22Rv1 (cell line): ENCODE measurements around the gene VIPR1.

ENCODE experiments used
- ZFX ChIP-seq: fragments of 450-650 bp; IDR thresholded peaks from 2 replicates; pipeline ENCODE4 v1.6.1; 2017; ENCODE audit warnings: antibody characterized with exemption, borderline replicate concordance
- TF ChIP-seq, protein P1 (sequence below): fragments of 450-650 bp; IDR thresholded peaks from 2 replicates; pipeline ENCODE4 v1.5.1; 2017; ENCODE audit warnings: mild to moderate bottlenecking

DNA sequence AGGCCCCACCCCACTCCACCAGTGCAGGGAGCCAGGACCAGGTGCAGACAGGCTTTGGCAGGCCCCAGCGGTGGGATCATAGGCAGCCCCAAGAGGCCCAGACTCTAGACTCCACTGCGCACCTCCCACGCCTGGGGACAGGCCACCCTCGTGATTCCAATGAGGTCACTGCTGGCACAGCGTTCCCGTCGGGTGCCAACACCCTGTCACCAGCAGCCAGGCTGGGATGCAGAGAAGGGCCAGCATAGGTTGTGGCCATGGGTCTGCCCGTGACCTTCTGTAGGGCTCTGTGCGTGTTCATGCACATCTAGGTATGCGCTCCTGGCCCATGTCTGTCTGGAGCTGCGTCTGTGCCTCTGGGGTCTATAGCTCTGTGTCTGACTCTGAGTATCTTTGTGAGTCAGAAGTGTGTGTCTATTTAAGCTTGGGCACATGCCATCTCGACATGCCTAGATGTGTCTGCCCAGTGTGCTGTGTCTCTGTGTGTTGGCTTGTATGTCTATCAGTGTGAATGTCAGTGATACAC lies 13.0 kb downstream of the VIPR1 start:
- TF ChIP-seq, protein P1, sequence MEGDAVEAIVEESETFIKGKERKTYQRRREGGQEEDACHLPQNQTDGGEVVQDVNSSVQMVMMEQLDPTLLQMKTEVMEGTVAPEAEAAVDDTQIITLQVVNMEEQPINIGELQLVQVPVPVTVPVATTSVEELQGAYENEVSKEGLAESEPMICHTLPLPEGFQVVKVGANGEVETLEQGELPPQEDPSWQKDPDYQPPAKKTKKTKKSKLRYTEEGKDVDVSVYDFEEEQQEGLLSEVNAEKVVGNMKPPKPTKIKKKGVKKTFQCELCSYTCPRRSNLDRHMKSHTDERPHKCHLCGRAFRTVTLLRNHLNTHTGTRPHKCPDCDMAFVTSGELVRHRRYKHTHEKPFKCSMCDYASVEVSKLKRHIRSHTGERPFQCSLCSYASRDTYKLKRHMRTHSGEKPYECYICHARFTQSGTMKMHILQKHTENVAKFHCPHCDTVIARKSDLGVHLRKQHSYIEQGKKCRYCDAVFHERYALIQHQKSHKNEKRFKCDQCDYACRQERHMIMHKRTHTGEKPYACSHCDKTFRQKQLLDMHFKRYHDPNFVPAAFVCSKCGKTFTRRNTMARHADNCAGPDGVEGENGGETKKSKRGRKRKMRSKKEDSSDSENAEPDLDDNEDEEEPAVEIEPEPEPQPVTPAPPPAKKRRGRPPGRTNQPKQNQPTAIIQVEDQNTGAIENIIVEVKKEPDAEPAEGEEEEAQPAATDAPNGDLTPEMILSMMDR: no peak
- TF ChIP-seq ZFX: no peak
